Psoas muscle (tissue), 8 donors: ENCODE data around the gene TMEM271. TPM values are rescaled to one million over a fixed set of nuclear protein-coding genes. Genes with fewer than 3 reads are reported as not detected.

Source experiments
- ATAC-seq, 4 donors: fragments of 200-7000 bp; cut with Tn5 transposase; one replicate each; pipeline ENCODE4 v1.9.1; 2020; ENCODE audit warnings: moderate library complexity in 3 of 4, mild to moderate bottlenecking in 2 of 4
- DNase-seq, 2 donors: peaks; one replicate each; pipeline ENCODE4 v3.0.0-alpha.2; 2020
- H3K27ac ChIP-seq: fragments of 200-600 bp; one replicate; pipeline ENCODE4 v1.8.0; 2022
- H3K27me3 ChIP-seq, 3 donors: fragments of 200-600 bp in 1 of 3; one replicate each; pipeline versions ENCODE4 v1.6.1 to v1.8.0; 2013 to 2022; ENCODE audit warnings: low read length in 2 of 3, mild to moderate bottlenecking in 2 of 3, moderate library complexity in 1 of 3; ENCODE audit not compliant: insufficient read depth in 3 of 3
- H3K36me3 ChIP-seq, 2 donors: fragments of 200-600 bp in 1 of 2; one replicate each; pipeline versions ENCODE4 v1.6.1 to v1.8.0; 2013 to 2022; ENCODE audit warnings: low read depth in 1 of 2, mild to moderate bottlenecking in 1 of 2, moderate library complexity in 1 of 2; ENCODE audit not compliant: insufficient read depth in 1 of 2
- H3K4me1 ChIP-seq: fragments of 200-600 bp; one replicate; pipeline ENCODE4 v1.8.0; 2022
- H3K4me3 ChIP-seq: fragments of 200-600 bp; one replicate; pipeline ENCODE4 v1.8.0; 2022; ENCODE audit warnings: mild to moderate bottlenecking
- H3K9me3 ChIP-seq: fragments of 200-600 bp; one replicate; pipeline ENCODE4 v1.8.0; 2022
- WGBS, 3 donors: extraction: QIAGEN DNeasy Blood & Tissue Kit; methylation state at CpG; one replicate each; pipeline versions ENCODE4 v1.1.6 to v1.1.7; 2013; 5-methylcytosine and 5-hydroxymethylcytosine counted together
- intact Hi-C, 2 donors: fragments of 100-400 bp; cut with DNase I; formaldehyde crosslinking; loops; one replicate each; pipeline versions ENCODE4 v1.11.0 to v1.14.2; 2022
- polyA plus RNA-seq, 3 donors: library from polyadenylated mRNA; stranded (reverse); fragments of 200-250 nt; gene quantifications; one replicate each; pipeline ENCODE4 v1.2.3, GENCODE V29; 2013
- total RNA-seq, 4 donors: library from RNA; stranded (reverse); fragmentation: NEBNext Ultra II Directional in 2 of 4; extraction: Animal tissue kit (Norgen Biotek cat#: 25700) in 2 of 4; gene quantifications; one replicate each; pipeline versions ENCODE4 v1.2.1 to v1.2.4, GENCODE V29; 2021 to 2023
- TF ChIP-seq, protein P1 (sequence below): fragments of 200-600 bp; IDR thresholded peaks from one replicate; pipeline ENCODE4 v1.8.0; 2022; ENCODE audit warnings: antibody characterized with exemption
- donor health status: healthy with polysubstance abuse.
- donor health status: DM: no; HTN: no; CAD: no; lungs with moderate emphysema.
- donor health status: Bipolar disorder and iron deficiency.
- donor health status: healthy.
- donor health status: DM: yes; HTN: yes; CAD: no.
- donor health status: DM: no; HTN: no; CAD: no.
- donor health status: DM: no; HTN: no; CAD: no.
- donor health status: DM: yes; HTN: yes; CAD: no.

The TMEM271 gene
- total and polyA plus RNA-seq, 7 donors = not detected

DNA sequence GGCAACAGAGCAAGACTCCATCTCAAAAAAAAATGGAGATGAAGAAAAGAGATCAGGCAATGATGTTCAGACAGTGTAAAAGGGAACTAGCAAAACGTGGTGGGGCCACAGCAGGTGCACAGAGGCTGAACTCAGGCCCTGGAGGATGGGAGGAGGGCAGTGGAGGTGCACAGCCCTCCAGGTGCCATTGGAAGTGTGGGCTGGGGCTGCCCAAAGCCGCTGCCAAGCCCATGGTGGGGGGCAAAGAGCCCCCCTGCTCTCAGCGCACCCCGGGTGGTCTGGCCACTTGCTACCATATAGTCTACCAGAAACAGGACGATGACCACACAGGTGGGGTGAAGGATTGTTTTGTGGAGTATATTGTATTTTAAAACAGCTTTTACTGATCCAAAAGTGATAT lies 7.1 kb downstream of the TMEM271 start:
- 64 to 78% (median 71%) methylated on average over 5 of the region's 5 CpGs for WGBS, 3 donors

DNA sequence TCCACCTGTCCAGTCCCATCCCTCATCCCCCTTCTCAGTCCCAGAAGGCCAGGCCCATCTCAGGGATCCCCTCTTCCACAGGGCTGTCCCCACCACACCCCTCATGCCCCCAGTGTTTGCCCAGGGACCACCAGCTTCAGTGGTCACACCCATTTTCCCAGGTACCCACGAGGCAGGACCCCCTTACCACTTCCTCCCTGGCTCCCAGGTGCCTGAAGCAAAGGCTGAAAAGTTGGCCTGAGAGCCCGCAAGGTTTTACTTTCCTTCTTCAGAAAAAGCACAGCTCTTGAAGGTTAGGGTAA lies 7.8 kb downstream of the TMEM271 start:
- no peaks in the 10 kb centered on the region for H3K4me1 ChIP-seq
- no peak overlapping the region for H3K4me3 ChIP-seq
- 40 to 56% (median 48%) methylated on average over 2 of the region's 2 CpGs for WGBS, 3 donors
- no peaks in the 10 kb centered on the region for H3K9me3 ChIP-seq
- H3K27ac ChIP-seq = no peak overlapping the region
- H3K27me3 ChIP-seq = peaks cover 0 to 41% (median 4%) of the 10 kb centered on the region in 3 donors
- no peak for ATAC-seq
- intact Hi-C loops = no loop called here
- TF ChIP-seq, protein P1, sequence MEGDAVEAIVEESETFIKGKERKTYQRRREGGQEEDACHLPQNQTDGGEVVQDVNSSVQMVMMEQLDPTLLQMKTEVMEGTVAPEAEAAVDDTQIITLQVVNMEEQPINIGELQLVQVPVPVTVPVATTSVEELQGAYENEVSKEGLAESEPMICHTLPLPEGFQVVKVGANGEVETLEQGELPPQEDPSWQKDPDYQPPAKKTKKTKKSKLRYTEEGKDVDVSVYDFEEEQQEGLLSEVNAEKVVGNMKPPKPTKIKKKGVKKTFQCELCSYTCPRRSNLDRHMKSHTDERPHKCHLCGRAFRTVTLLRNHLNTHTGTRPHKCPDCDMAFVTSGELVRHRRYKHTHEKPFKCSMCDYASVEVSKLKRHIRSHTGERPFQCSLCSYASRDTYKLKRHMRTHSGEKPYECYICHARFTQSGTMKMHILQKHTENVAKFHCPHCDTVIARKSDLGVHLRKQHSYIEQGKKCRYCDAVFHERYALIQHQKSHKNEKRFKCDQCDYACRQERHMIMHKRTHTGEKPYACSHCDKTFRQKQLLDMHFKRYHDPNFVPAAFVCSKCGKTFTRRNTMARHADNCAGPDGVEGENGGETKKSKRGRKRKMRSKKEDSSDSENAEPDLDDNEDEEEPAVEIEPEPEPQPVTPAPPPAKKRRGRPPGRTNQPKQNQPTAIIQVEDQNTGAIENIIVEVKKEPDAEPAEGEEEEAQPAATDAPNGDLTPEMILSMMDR = no peak
- DNase-seq = no peak
- H3K36me3 ChIP-seq = no peaks in the 10 kb centered on the region

More for the DNA sequence above, 7.1 kb downstream of the TMEM271 start:
- Histone ChIP-seq H3K9me3 (no peaks in the 10 kb centered on the region), H3K27ac (no peak overlapping the region), H3K4me1 (no peaks in the 10 kb centered on the region), H3K27me3 (peaks cover 0 to 47% (median 7%) of the 10 kb centered on the region in 3 donors), H3K36me3 (no peaks in the 10 kb centered on the region), H3K4me3 (no peak overlapping the region)
- intact Hi-C loops = no loop called here
- DNase-seq = no peak
- TF ChIP-seq, protein P1 = no peak
- ATAC-seq = no peak

DNA sequence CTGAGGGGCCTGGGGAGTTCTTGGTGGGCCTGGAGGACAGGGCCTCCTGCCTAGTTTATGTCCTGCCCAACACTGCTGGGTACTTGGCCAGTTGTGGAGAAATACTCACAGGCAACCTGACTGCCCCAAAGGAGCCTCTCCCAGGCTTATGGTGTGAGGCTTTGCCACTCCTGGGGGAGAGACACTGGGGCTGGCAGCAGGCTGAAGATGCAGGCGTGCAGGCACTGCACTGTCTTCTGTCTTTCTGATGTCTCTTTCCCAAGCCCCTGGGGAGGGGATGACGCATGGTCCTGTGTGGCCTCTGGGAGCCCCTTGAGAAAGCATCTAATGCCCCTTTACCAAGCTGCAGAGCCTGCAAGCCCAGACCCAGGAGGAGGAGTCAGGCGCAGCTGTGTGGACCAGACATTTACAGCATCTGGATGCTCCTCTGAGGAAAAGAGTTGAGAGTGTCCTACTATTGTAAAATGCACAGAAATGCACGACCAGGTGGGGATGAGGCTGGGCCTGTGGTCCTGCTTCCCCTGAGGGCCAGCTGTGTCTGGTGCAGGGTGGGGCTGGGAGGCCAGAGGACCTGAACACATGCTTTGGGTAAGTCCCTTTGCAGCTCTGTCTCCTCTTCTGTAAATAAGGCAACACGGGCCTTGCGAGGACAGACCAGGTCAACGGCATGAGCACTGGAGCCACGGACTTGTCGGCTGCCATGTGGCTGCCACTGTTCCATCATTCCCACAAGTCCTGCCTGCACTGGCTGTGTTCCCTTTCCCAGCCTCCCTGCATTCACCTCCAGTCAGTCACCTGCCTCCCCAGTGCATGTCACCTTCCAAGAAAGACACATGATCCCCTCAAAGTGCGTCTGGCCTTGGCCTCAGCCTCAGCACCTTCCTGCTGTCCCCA lies 8.4 kb downstream of the TMEM271 start:
- no peak overlapping the region for H3K27ac ChIP-seq
- no peaks in the 10 kb centered on the region for H3K4me1 ChIP-seq
- WGBS, 3 donors = 70 to 74% (median 73%) methylated on average over 10 of the region's 10 CpGs
- DNase-seq (no peak), ATAC-seq (no peak)
- no peaks in the 10 kb centered on the region for H3K36me3 ChIP-seq
- H3K4me3 ChIP-seq = no peak overlapping the region
- peaks cover 0 to 35% (median 4%) of the 10 kb centered on the region in 3 donors for H3K27me3 ChIP-seq
- H3K9me3 ChIP-seq = no peaks in the 10 kb centered on the region
- TF ChIP-seq, protein P1 = no peak
- intact Hi-C loops = no loop called here

DNA sequence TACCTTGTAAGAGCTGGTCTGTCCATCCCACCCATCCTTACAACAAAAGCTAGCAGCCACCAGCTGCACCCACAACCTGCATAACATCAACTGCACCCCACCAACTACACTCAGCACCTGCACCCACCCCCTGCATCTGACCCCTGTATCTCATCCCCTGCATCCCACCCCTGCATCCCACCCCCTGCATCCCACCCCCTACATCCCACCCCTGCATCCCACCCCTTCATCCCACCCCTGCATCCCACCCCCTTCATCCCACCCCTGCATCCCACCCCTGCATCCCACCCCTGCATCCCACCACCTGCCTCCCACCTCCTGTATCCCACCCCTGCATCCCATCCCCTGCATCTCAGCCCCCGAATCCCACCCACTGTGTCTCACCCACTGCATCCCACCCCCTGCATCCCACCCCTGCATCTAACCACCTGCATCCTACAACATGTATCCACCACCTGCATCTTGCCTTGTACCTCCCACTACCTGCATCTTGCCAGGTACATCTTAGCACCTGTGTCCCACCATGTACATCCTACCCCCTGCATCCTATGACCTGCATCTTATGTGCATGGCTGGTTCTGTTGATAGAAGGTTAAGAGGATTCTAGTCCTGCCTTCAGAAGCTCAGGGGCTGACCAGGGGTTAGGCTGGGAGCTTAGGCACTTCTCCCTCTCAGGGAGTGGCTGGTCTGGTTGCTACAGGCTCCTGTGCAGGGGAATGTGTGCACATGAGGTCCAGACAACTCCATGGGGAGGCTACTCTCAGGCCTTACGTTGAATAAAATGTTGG lies 9.4 kb downstream of the TMEM271 start:
- 47 to 61% (median 51%) methylated on average over 2 of the region's 2 CpGs for WGBS, 3 donors
- TF ChIP-seq, protein P1 = no peak
- Histone ChIP-seq H3K36me3 (no peaks in the 10 kb centered on the region), H3K9me3 (no peaks in the 10 kb centered on the region), H3K4me1 (no peaks in the 10 kb centered on the region), H3K27ac (no peak overlapping the region), H3K4me3 (no peak overlapping the region), H3K27me3 (peaks cover 0 to 25% (median 2%) of the 10 kb centered on the region in 3 donors)
- intact Hi-C loops = no loop called here
- DNase-seq = no peak
- no peak for ATAC-seq
